GM12878 (cell line): ENCODE results near the gene PAEP.
"Not testable (repeated sequence)": the region's sequence is repeated elsewhere in the genome, so short reads cannot be mapped to it uniquely, and the experiment has no call there.

Experiments
- CBX5 ChIP-seq: sonication (generic); IDR thresholded peaks from 2 replicates; pipeline ENCODE4 v1.6.1; 2016; ENCODE audit warnings: low read depth, moderate library complexity, mild to moderate bottlenecking, inconsistent platforms
- EZH2 ChIP-seq: IDR thresholded peaks from 2 replicates; pipeline ENCODE4 v1.6.1; 2012; ENCODE audit warnings: low read depth, mild to moderate bottlenecking, control low read depth, inconsistent platforms, low read length, borderline replicate concordance; ENCODE audit not compliant: control insufficient read depth
- SP1 ChIP-seq: IDR thresholded peaks from one replicate; pipeline ENCODE4 v1.6.1; 2011; ENCODE audit warnings: low read depth, low read length
- SPI1 ChIP-seq: IDR thresholded peaks from 2 replicates; pipeline ENCODE4 v1.6.1; 2011; ENCODE audit warnings: low read depth, mild to moderate bottlenecking, low read length, moderate library complexity, borderline replicate concordance; ENCODE audit not compliant: insufficient read depth
- TF ChIP-seq, protein P1 (sequence below), 3 experiments: IDR thresholded peaks in 2 of 3; conservative IDR thresholded peaks in 1 of 3; 2 replicates each; pipeline ENCODE4 v1.5.1; 2011; ENCODE audit warnings: low read depth in 3 of 3, low read length in 3 of 3, mild to moderate bottlenecking in 3 of 3, control low read depth in 2 of 3, moderate library complexity in 2 of 3, inconsistent platforms in 1 of 3, mixed read lengths in 1 of 3; ENCODE audit not compliant: control insufficient read depth in 2 of 3, insufficient read depth in 1 of 3; ENCODE audit errors: extremely low read depth in 1 of 3
- TF ChIP-seq, protein P2 (sequence below): IDR thresholded peaks from 2 replicates; pipeline ENCODE4 v1.6.1; 2012; ENCODE audit warnings: mild to moderate bottlenecking, low read depth, low read length

DNA sequence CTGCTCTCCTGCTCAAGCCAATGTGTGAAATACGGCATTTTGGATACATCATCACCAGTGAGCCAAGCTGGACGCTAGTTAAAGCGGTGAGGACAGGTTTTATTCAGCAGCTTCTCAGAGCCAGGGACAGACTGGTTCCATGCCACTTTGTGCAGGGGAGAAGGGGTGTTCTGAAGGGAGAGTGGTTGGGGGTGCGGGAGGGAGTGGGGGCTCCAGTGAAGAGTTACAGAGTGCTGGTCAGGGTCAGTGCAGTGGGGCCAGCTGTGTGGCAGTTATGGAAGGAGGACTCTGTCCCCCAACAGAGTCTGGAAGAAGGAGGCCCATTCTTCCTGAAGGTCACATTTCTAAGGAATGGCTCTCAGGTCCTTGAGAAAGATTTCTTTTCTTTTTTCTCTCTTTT lies 26.7 kb upstream of the PAEP start:
- TF ChIP-seq, protein P1, sequence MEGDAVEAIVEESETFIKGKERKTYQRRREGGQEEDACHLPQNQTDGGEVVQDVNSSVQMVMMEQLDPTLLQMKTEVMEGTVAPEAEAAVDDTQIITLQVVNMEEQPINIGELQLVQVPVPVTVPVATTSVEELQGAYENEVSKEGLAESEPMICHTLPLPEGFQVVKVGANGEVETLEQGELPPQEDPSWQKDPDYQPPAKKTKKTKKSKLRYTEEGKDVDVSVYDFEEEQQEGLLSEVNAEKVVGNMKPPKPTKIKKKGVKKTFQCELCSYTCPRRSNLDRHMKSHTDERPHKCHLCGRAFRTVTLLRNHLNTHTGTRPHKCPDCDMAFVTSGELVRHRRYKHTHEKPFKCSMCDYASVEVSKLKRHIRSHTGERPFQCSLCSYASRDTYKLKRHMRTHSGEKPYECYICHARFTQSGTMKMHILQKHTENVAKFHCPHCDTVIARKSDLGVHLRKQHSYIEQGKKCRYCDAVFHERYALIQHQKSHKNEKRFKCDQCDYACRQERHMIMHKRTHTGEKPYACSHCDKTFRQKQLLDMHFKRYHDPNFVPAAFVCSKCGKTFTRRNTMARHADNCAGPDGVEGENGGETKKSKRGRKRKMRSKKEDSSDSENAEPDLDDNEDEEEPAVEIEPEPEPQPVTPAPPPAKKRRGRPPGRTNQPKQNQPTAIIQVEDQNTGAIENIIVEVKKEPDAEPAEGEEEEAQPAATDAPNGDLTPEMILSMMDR (IDR thresholded peaks at IDR 0.05 in 2 of 3, conservative IDR thresholded peaks at IDR 0.05 in 1 of 3; ENCODE audit: control insufficient read depth in 2 of 3, extremely low read depth in 1 of 3, insufficient read depth in 1 of 3, low read depth in 3 of 3, low read length in 3 of 3) = not testable (repeated sequence)
- not testable (repeated sequence) for TF ChIP-seq SP1, EZH2, SPI1, CBX5
- TF ChIP-seq, protein P2, sequence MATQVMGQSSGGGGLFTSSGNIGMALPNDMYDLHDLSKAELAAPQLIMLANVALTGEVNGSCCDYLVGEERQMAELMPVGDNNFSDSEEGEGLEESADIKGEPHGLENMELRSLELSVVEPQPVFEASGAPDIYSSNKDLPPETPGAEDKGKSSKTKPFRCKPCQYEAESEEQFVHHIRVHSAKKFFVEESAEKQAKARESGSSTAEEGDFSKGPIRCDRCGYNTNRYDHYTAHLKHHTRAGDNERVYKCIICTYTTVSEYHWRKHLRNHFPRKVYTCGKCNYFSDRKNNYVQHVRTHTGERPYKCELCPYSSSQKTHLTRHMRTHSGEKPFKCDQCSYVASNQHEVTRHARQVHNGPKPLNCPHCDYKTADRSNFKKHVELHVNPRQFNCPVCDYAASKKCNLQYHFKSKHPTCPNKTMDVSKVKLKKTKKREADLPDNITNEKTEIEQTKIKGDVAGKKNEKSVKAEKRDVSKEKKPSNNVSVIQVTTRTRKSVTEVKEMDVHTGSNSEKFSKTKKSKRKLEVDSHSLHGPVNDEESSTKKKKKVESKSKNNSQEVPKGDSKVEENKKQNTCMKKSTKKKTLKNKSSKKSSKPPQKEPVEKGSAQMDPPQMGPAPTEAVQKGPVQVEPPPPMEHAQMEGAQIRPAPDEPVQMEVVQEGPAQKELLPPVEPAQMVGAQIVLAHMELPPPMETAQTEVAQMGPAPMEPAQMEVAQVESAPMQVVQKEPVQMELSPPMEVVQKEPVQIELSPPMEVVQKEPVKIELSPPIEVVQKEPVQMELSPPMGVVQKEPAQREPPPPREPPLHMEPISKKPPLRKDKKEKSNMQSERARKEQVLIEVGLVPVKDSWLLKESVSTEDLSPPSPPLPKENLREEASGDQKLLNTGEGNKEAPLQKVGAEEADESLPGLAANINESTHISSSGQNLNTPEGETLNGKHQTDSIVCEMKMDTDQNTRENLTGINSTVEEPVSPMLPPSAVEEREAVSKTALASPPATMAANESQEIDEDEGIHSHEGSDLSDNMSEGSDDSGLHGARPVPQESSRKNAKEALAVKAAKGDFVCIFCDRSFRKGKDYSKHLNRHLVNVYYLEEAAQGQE = not testable (repeated sequence)
